NCI-H146 (cell line): ENCODE results near the gene LRRC56.

Experiments used
- DNase-seq: peaks from one replicate; lab custom pipeline; 2025; lab: John Stamatoyannopoulos, UW

The LRRC56 gene

GRCh38 chr11:536841-537621 is at the start of gene LRRC56:
LRRC56 (plus strand) TSS chr11:537527; CDS start chr11:540685, 3,158 bp downstream.
- peak; percentile 91 for DNase-seq

GRCh38 chr11:487571-488021 is 49.7 kb upstream of the LRRC56 start:
- DNase-seq, result no peak

DNA sequence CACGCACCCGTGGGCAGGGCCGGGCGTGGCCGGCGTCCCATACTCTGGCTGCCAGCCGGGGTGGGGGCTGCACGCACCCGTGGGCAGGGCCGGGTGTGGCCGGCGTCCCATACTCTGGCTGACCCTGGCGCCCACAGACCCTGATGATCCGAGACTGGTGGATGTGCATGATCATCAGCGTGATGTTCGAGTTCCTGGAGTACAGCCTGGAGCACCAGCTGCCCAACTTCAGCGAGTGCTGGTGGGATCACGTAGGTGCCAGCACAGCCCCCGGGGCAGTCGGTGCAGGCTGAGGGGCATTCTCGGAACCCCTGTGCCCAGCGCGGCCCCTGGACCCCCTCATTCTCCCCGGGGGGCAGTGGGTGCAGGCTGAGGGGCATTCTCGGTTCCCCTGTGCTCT is 49.3 kb upstream of the LRRC56 start:
- no peak for DNase-seq

DNA sequence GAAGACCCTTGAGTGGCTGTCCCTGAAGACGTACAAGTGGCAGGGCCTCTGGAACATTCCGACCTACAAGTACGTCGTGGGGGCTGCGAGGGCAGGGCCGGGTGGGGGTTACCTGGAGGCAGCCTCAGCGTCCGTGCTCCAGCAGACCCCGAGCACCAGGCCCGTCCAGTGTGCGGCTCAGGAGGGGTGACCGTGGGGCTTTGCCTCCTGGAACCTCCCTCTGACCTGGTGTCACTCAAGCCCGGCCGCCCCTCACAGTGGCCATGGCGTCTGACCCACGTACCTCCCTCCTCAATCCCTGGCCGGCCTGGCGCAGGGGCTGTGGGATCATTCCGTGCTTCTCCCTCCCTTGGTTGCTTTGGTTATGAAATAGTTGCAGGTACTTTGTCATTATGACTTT is 48.7 kb upstream of the LRRC56 start:
- no peak for DNase-seq

GRCh38 chr11:488992-489391 is 48.3 kb upstream of the LRRC56 start:
- DNase-seq, result no peak

GRCh38 chr11:489610-490185 is 47.6 kb upstream of the LRRC56 start:
- no peak for DNase-seq

DNA sequence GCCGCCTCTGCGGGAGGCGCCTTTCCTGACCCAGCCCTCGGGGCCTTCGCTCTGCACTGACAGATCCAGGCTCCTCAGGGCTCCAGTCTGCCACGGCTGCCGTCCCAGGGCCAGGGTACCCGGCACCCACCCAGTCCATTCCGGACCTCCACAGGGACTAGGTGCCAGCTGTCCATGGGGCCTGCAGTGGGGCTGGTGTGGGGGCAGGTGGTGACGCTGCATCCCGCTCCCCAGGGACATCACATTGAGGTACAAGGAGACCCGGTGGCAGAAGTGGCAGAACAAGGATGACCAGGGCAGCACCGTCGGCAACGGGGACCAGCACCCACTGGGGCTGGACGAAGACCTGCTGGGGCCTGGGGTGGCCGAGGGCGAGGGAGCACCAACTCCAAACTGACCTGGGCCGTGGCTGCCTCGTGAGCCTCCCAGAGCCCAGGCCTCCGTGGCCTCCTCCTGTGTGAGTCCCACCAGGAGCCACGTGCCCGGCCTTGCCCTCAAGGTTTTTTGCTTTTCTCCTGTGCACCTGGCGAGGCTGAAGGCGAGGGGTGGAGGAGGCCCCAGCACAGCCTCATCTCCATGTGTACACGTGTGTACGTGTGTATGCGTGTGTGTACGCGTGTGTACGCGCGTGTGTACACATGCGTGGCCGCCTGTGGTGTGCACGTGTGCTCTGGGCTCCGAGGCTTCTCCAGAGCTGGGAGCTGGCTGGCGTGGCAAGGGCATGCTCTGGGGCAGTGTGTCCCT is 47.0 kb upstream of the LRRC56 start:
- DNase-seq, result no peak

DNA sequence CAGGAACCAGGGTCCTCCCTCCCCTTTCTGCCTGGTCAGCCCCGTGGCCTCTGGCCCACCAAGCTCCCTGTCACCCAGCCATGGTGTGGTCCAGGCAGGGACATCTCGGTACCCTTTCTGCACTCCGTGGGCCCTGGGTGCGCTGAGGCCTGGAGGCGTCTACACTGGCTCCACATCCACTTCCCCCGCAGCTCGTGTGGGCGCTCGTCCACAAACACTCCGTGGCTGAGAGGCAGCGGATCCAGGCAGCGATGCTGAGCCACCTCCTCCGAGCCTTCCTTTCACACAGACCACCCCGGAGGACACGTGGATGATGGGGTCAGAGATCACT is 46.4 kb upstream of the LRRC56 start:
- no peak for DNase-seq

DNA sequence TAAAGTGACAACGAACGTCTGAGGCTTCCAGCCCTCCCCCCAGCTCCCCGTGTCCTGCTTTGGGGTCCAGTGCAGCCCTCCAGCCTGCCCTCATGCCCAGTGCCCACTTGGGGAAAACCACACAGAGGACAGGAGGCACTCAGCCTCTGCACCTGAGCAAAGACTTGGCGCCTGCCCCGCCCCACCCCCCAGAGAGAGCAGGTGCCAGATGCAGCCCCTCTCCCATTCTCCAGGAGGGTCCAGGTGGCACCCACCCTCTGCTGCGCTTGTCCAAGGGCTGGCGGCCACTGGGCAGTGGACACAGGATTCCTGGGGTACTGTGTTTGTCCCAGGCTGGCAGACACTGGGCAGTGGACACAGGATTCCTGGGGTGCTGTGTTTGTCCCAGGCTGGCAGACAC is 46.0 kb upstream of the LRRC56 start:
- no peak for DNase-seq

DNA sequence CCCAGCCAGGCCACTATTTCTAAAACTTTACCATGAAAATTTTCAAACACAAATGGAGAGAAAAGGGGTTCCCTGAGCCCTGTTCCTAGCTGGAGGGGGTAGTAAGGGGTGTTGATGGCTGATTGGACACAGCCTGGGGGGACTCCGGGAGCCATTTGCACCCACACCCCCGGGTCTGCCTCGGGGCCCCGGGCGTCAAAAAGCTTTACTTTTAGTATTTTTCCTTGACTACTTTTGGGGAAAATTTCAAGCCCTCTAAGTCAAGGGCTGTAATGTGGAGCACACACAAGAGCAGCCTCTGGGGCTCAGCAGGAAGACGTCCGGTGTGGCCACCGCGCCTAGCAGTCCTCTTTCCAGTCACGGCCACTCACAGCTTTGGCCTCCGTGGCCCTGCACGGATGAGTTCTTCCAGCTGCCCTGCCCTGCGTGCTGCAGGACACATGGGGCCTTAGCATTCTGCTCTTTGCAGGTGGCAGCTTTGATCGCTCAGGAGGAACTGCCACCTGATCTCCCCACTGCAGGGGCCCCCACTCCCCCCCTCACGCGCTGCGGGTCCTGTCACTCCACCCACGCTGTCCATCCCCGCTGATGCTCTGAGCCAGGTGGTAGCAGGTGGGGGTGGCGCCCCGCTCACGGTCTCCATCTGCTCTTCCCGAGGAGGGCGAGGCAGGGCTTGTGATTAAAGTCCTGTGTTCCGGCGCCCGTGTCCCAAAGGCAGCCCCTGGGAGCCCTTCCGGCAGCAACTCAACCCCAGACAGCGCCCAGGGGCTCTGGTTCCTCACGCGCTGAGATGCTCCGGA is 44.7 kb upstream of the LRRC56 start:
- DNase-seq, result peak; percentile 52

- no peak for DNase-seq
Measured at GRCh38 chr11:494761-495536, 42.4 kb upstream of the LRRC56 start.

DNA sequence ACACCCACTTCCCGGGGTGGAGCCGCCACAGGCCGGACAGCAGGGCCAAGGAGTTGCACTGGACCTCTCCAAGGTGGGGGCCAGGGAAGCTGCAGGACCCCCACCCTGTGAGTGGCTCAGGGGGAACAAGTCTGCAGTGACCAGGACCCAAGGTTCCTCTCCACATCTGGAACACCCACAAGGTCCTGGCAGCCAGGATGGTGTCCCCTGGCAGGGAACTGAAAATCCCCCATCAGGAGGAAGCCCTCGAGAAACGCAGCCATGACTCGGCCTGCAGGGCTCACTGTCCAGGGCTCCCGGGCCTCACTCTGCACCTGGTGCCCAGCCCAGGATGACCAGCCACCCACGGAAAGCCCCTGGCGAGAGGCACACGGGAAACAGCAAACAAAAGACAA is 41.8 kb upstream of the LRRC56 start:
- no peak for DNase-seq

GRCh38 chr11:496834-497564 is 40.3 kb upstream of the LRRC56 start:
- DNase-seq, result no peak

GRCh38 chr11:497565-498296 is 39.6 kb upstream of the LRRC56 start:
- no peak for DNase-seq

DNA sequence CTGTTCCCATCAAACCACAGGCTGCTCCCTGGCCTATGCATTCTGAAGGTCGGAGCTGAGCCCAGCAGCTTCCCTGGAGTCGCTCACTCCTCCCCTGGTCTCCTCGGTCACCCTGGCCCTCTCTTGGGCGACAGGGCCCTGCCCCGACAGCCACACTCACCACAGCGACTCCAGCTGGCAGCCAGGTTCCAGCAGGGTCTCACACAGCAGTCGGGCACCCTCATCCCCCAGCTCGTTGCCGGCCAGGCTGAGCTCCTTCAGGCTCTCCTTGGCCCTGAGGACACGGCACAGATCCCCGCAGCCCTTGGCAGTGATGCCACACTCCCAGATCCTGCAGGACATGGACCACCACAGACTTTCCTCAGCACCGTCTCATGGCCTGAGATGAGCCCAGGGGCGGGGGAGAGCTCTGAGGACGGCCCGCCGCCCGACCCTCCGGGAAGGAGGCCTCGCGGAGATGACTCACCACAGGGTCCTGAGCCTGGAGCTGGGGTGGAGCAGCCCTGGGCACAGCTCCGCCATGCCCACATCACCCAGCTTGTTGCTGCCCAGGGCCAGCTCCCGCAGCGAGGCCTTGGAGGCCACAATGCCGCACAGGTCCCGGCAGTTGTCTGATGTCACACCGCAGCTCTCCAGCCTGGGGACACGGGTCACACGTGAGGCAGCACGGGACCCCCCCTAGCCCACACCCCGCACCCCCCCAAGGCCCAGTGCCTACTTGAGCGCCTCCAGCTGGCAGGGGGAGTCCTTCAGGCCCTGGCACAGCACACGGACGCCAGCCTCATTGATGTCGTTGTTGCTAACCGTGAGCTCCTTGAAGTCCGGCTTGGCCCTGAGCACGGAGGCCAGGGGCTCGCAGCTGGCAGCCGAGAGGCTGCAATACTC is 38.8 kb upstream of the LRRC56 start:
- no peak for DNase-seq

DNA sequence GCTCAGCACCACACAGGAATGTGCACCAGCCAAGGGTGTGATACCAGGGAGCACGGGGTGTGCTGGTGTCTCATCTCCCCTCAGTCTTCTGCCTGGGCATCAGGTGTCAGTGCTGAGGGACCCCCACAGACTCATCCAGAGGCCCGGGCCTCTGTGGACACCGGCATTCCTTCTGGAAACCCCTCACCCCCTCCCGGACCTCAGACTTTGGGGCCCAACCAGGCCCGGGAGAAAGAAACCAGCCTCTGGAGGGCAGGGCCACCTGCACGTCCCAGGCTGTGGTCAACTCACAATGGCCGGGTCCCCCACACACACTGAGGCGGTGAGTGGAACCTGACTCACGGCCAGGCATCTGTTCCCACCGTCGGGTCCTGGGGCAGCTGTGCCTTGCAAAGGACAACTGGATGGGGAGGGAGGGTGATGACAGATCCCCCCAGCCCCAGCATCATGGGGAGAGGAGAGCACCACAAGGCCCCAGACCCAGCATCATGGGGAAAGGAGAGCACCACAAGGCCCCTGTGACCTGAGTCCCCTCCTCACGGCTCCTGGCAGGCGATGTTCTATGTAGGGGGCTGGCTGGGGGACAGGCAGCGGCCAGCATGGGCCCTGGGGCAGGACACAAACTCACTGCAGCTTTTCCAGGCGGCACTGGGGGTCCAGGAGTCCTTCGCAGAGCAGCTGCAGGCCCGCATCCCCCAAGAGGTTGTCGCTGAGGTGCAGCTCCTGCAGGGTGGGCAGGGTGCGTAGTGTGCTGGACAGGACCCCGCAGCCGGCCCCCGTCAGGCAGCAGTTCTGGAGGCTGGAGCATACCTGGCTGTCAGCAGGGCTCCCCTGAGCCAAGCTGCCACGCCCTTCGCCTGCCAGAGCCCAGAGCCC is 37.9 kb upstream of the LRRC56 start:
- no peak for DNase-seq

GRCh38 chr11:501001-501682 is 36.2 kb upstream of the LRRC56 start:
- no peak for DNase-seq
